Measurements from ENCODE around the gene HSD17B11.

HSD17B11 gene

GRCh38 chr4:87427518-87427868, 36.5 kb upstream of the HSD17B11 start (continued):
- no peak for TF ChIP-seq HIC1 (tag by site-specific recombination; IDR thresholded peaks at IDR 0.05)
- no peak for TF ChIP-seq GLI4 (tag by site-specific recombination; IDR thresholded peaks at IDR 0.05)
- peak; percentile 77 for TF ChIP-seq ZNF843 (tag by site-specific recombination; IDR thresholded peaks at IDR 0.05)
- no peak for TF ChIP-seq ZNF837 (tag by site-specific recombination; IDR thresholded peaks at IDR 0.05)
- TF ChIP-seq ZFHX2 (tag by site-specific recombination; conservative IDR thresholded peaks at IDR 0.05): peak; percentile 30; the same call in 1 of the 2 replicates
- TF ChIP-seq ZNF354C (tag by site-specific recombination; IDR thresholded peaks at IDR 0.05; ENCODE audit: borderline replicate concordance, low read depth): no peak
- peak; percentile 19; the same call in 1 of the 2 replicates for TF ChIP-seq FEZF1 (tag by site-specific recombination; IDR thresholded peaks at IDR 0.05)
- no peak for TF ChIP-seq RBAK (tag by site-specific recombination; IDR thresholded peaks at IDR 0.05)
- TF ChIP-seq ZNF211 (tag by site-specific recombination; IDR thresholded peaks at IDR 0.05; ENCODE audit: low read depth): no peak
- 0 out of 2 replicates have a peak, but pooled peaks have one; percentile 19 for TF ChIP-seq OSR2 (tag by site-specific recombination; IDR thresholded peaks at IDR 0.05)
- no peak for TF ChIP-seq GFI1B (tag by site-specific recombination; IDR thresholded peaks at IDR 0.05)
- TF ChIP-seq ZNF654 (tag by site-specific recombination; IDR thresholded peaks at IDR 0.05; ENCODE audit: low read depth): no peak
- no peak for TF ChIP-seq KLF17 (tag by site-specific recombination; IDR thresholded peaks at IDR 0.05)
- TF ChIP-seq ZNF324 (tag by site-specific recombination; IDR thresholded peaks at IDR 0.05): no peak
- peak; percentile 29; the same call in 1 of the 2 replicates for TF ChIP-seq BCL11B (tag by site-specific recombination; IDR thresholded peaks at IDR 0.05; ENCODE audit: low read depth)
- no peak for TF ChIP-seq ZNF416 (tag by site-specific recombination; IDR thresholded peaks at IDR 0.05)
- TF ChIP-seq PRDM4 (tag by site-specific recombination; IDR thresholded peaks at IDR 0.05): 0 out of 2 replicates have a peak, but pooled peaks have one; percentile 15

GRCh38 chr4:87426865-87427517, 36.0 kb upstream of the HSD17B11 start:
- TF ChIP-seq ZNF362 (tag by site-specific recombination; IDR thresholded peaks at IDR 0.05) (peak; percentile 86), ZNF280D (tag by site-specific recombination; IDR thresholded peaks at IDR 0.05) (no peak)
- Histone ChIP-seq H3K36me3 (ENCODE audit: control insufficient read depth in 2 of 2, insufficient read depth in 1 of 2, low read length in 2 of 2) (no peaks in the 10 kb centered on the region), H3K27ac (ENCODE audit: extremely low read depth, low read depth, low read length) (no peak overlapping the region), H3K4me3 (ENCODE audit: low read depth, low read length) (no peak overlapping the region), H3K9me3 (ENCODE audit: control insufficient read depth, insufficient read depth, low read depth, low read length) (no peaks in the 10 kb centered on the region), H3K4me1 (ENCODE audit: control insufficient read depth, insufficient read depth, low read length) (no peaks in the 10 kb centered on the region; the same call in 1 of the 2 replicates)
- CTCF ChIA-PET: no interaction called here
- POLR2A ChIA-PET: no interaction called here

All from HEK293 (cell line).